Prostate gland (tissue), 2 donors: ENCODE results near the gene NPHS1.

Experiments used
- CTCF ChIP-seq, 4 experiments: fragments of 200-600 bp in 2 of 4; fragments of 450-650 bp in 2 of 4; sonication (generic) in 2 of 4; IDR thresholded peaks; 1 replicate in 3 of 4; 2 replicates in 1 of 4; pipeline ENCODE4 v1.5.1; 2016 to 2019; ENCODE audit warnings: antibody characterized with exemption in 4 of 4, mild to moderate bottlenecking in 2 of 4, moderate library complexity in 2 of 4
- POLR2A ChIP-seq: fragments of 450-650 bp; IDR thresholded peaks from one replicate; pipeline ENCODE4 v1.6.1; 2016; ENCODE audit warnings: antibody characterized with exemption, mild to moderate bottlenecking
- POLR2AphosphoS5 ChIP-seq: sonication (generic); formaldehyde crosslinking; IDR thresholded peaks from one replicate; pipeline ENCODE4 v1.6.1; 2017; ENCODE audit warnings: antibody characterized with exemption

DNA sequence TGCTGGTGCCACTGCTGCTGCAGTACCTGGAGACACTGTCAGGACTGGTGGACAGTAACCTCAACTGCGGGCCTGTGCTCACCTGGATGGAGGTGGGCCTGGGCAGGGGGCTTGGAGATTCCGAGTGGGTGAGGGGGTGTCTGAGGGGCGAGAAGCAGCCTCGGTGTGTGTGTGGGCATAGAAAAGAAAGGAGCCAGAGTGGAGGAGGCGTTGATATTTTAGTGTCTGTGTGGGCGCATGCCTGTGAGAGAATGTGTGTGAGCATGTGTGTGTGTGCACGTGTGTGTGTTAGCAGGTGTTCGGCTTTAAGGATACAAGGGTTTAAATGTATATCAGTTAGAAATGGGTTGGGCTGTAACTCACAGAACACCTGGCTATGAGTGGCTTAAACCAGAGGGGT is 73.3 kb downstream of the NPHS1 start:
- TF ChIP-seq POLR2A (no peak), CTCF (IDR thresholded peaks at IDR 0.05) (no peak), POLR2AphosphoS5 (no peak)
